ENCODE data around the gene PITPNC1. TPM values are rescaled to one million over a fixed set of nuclear protein-coding genes. Genes with fewer than 3 reads are reported as not detected.

The PITPNC1 gene
- total RNA-seq, 4 donors from 2014 or later, result 1.9 to 12.4 (median 5.2) TPM

DNA sequence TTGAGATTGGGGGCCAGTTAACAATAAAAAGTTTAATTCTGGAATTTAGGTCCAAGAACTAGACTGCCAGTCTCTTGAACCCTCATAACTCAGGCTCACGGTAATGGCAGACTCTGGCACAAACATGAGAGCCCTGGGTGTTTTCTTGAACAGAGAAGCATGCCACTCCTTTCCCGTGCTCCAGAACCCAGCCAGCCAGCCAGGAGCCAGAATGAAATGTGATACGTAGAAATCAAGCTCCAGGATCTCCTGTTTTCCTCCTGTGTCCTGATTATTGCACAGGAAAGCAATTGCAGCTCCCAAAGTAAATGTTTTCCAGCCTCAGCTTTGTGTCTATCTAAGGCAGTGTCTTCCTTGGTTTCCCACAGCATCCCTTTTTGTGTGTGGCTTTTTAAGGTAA lies 294.4 kb downstream of the PITPNC1 start:
- Histone ChIP-seq H3K4me1 (no peaks in the 10 kb centered on the region), H3K36me3 (peaks cover 0 to 6% (median 0%) of the 10 kb centered on the region in 3 donors), H3K9me3 (no peaks in the 10 kb centered on the region), H3K4me3 (no peak overlapping the region), H3K27me3 (no peaks in the 10 kb centered on the region), H3K27ac (no peak overlapping the region)
- DNase-seq, result no peak
- TF ChIP-seq, protein P1, sequence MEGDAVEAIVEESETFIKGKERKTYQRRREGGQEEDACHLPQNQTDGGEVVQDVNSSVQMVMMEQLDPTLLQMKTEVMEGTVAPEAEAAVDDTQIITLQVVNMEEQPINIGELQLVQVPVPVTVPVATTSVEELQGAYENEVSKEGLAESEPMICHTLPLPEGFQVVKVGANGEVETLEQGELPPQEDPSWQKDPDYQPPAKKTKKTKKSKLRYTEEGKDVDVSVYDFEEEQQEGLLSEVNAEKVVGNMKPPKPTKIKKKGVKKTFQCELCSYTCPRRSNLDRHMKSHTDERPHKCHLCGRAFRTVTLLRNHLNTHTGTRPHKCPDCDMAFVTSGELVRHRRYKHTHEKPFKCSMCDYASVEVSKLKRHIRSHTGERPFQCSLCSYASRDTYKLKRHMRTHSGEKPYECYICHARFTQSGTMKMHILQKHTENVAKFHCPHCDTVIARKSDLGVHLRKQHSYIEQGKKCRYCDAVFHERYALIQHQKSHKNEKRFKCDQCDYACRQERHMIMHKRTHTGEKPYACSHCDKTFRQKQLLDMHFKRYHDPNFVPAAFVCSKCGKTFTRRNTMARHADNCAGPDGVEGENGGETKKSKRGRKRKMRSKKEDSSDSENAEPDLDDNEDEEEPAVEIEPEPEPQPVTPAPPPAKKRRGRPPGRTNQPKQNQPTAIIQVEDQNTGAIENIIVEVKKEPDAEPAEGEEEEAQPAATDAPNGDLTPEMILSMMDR (IDR thresholded peaks at IDR 0.05), result no peak
- no peak for TF ChIP-seq POLR2A (IDR thresholded peaks at IDR 0.05)

DNA sequence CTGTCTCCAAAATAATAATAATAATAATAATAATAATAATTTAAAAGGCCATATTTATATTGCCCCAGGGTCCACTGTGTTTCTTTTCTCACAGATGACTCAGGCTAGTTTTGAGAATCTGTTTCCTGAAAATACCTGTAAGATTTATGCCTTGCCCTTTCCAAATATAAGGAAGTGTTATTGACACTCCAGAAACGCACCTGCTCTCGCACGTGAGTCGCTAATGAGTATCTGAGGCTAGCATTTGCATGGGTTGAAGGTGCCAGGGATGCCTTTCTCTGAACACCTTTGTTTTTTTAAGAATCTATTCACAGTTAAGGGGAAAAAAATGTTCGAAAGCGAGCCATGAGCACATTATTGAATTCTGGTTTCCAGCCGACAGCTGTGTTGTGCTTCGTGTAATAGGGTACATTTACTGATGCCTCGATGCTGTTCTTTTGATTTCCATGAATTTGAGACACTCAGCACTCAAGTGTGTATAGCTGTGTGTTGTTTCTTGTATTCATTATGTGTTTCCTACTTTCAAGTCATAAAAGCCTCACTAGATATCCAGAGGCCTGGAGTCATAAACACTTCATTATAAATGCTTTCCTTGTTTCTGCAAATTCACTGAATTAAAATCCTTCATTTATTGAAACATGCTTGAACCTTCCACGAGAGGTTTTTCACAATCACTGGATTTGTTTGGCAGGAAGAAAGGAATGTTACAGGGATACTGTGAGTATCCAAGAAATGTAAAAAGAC lies 295.7 kb downstream of the PITPNC1 start:
- Histone ChIP-seq H3K36me3 (peaks cover 0 to 6% (median 0%) of the 10 kb centered on the region in 3 donors), H3K4me1 (no peaks in the 10 kb centered on the region), H3K27me3 (no peaks in the 10 kb centered on the region), H3K9me3 (no peaks in the 10 kb centered on the region), H3K4me3 (no peak overlapping the region), H3K27ac (no peak overlapping the region)
- TF ChIP-seq, protein P1 (IDR thresholded peaks at IDR 0.05), result no peak
- TF ChIP-seq POLR2A (IDR thresholded peaks at IDR 0.05), result no peak
- DNase-seq, result no peak

DNA sequence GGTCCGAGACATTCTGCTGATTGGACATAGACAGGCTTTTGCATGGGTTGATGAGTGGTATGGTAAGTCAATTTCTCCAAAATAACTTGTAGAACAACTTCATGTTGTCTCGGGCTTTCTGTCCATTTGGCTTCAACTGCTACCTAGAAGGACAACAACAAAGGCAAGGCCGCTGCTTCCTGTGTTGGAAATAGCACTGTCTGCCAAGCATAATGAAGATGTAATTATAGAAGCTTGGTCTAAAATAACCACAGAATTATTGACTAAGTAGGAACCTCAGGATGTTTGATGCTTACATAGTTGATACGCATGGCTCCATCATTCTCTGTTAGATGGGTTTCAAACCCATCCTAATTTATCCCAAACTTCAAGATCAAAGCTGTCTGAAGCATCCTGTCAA lies 298.4 kb downstream of the PITPNC1 start:
- no peak for TF ChIP-seq POLR2A (IDR thresholded peaks at IDR 0.05)
- TF ChIP-seq, protein P1 (IDR thresholded peaks at IDR 0.05), result no peak
- Histone ChIP-seq H3K9me3 (no peaks in the 10 kb centered on the region), H3K36me3 (peaks cover 0 to 3% (median 0%) of the 10 kb centered on the region in 3 donors), H3K4me1 (no peaks in the 10 kb centered on the region), H3K27me3 (no peaks in the 10 kb centered on the region), H3K4me3 (no peak overlapping the region), H3K27ac (no peak overlapping the region)
- DNase-seq, result no peak

DNA sequence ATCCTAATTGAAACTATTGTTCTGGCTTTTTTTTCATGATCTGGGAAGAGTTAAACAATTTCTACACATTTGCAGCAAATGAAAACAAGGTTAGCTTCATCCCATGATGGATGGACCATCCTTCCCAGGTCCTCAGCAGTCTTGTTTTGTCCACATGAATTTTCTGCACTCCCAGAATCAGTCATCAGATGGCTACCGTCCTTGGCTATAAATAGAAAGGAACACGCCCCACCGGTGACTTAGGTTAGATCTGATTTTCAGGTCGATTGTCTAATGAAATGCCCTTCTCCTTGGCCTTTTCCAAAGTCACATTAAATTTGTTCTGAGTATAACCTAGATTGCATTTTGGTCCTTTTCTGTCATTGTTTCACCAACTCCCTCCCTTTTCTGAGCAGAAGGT lies 299.2 kb downstream of the PITPNC1 start:
- DNase-seq, result no peak
- TF ChIP-seq, protein P1 (IDR thresholded peaks at IDR 0.05), result no peak
- no peak for TF ChIP-seq POLR2A (IDR thresholded peaks at IDR 0.05)
- H3K4me1 ChIP-seq, result no peaks in the 10 kb centered on the region
- no peak overlapping the region for H3K27ac ChIP-seq
- H3K36me3 ChIP-seq, result peaks cover 0 to 3% (median 0%) of the 10 kb centered on the region in 3 donors
- H3K27me3 ChIP-seq, result no peaks in the 10 kb centered on the region
- H3K4me3 ChIP-seq, result no peak overlapping the region
- no peaks in the 10 kb centered on the region for H3K9me3 ChIP-seq

DNA sequence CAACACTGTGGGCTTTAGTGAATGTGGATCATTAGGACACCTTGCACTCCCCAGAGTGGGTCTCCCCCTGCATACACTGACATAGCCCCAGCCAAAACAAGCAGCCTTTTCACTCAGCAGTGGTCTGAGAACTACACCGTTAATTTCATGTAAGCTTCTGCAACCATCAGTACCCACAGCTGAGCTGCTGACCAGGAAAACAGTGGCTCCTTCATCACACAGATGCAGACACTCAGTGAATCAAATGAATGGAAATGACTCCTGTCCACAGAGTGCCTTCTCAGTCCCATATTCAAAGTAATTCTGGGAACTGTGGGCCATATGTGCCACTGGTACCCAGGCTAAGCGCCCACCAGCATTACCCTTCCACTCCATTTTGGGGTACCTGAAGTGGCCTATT lies 301.3 kb downstream of the PITPNC1 start:
- TF ChIP-seq, protein P1 (IDR thresholded peaks at IDR 0.05), result no peak
- TF ChIP-seq POLR2A (IDR thresholded peaks at IDR 0.05), result no peak
- H3K27me3 ChIP-seq, result no peaks in the 10 kb centered on the region
- no peak overlapping the region for H3K4me3 ChIP-seq
- H3K9me3 ChIP-seq, result no peaks in the 10 kb centered on the region
- H3K27ac ChIP-seq, result no peak overlapping the region
- no peak for DNase-seq
- no peaks in the 10 kb centered on the region for H3K4me1 ChIP-seq
- peaks cover 0 to 3% (median 0%) of the 10 kb centered on the region in 3 donors for H3K36me3 ChIP-seq

Data from Peyer's patch (tissue), 4 donors.